Keratinocyte (primary cell): Measurements from ENCODE around the gene ARMC6. TPM values are rescaled to one million over a fixed set of nuclear protein-coding genes. Genes with fewer than 3 reads are reported as not detected.
A peak's percentile ranks its signal among the peaks of the same experiment; 100 is the strongest.

Experiments used
- DNase-seq: peaks from one replicate; pipeline ENCODE4 v3.0.0-alpha.2; 2011; ENCODE audit warnings: low read depth, missing footprints, low spot score
- FAIRE-seq: peaks from 2 replicates; lab custom pipeline; 2011; peaks lifted over from hg19 to GRCh38; lab: Jason Lieb, UNC
- H2AFZ ChIP-seq: 2 replicates; pipeline ENCODE4 v1.6.0; 2012; ENCODE audit warnings: low read length, control low read depth, inconsistent platforms; ENCODE audit not compliant: control insufficient read depth
- H3K27ac ChIP-seq: 2 replicates; pipeline ENCODE4 v1.5.1; 2011; ENCODE audit warnings: low read length; ENCODE audit not compliant: control insufficient read depth, insufficient read depth
- H3K27me3 ChIP-seq: 3 replicates; pipeline ENCODE4 v1.6.0; 2011; ENCODE audit warnings: low read length; ENCODE audit not compliant: control insufficient read depth, insufficient read depth; ENCODE audit errors: extremely low read depth
- H3K36me3 ChIP-seq, 2 experiments: 2 replicates in 1 of 2; 3 replicates in 1 of 2; pipeline ENCODE4 v1.5.1; 2011; ENCODE audit warnings: low read length in 2 of 2, mild to moderate bottlenecking in 1 of 2; ENCODE audit not compliant: control insufficient read depth in 2 of 2, insufficient read depth in 2 of 2; ENCODE audit errors: extremely low read depth in 1 of 2
- H3K4me1 ChIP-seq: 3 replicates; pipeline ENCODE4 v1.5.1; 2011; ENCODE audit warnings: low read length; ENCODE audit not compliant: control insufficient read depth, insufficient read depth; ENCODE audit errors: extremely low read depth
- H3K4me2 ChIP-seq: 3 replicates; pipeline ENCODE4 v1.6.0; 2011; ENCODE audit warnings: low read depth, low read length; ENCODE audit not compliant: control insufficient read depth, insufficient read depth; ENCODE audit errors: extremely low read depth
- H3K4me3 ChIP-seq, 3 experiments: fragments of 200-600 bp in 1 of 3; sonication (generic) in 1 of 3; 2 replicates in 2 of 3; 3 replicates in 1 of 3; pipeline ENCODE4 v1.5.1; 2011 to 2016; ENCODE audit warnings: low read length in 3 of 3, mild to moderate bottlenecking in 3 of 3, control low read depth in 2 of 3, inconsistent platforms in 1 of 3, low read depth in 1 of 3, mixed read lengths in 1 of 3, mixed run types in 1 of 3, moderate library complexity in 1 of 3; ENCODE audit not compliant: control insufficient read depth in 2 of 3, insufficient read depth in 2 of 3; ENCODE audit errors: extremely low read depth in 1 of 3
- H3K79me2 ChIP-seq: 2 replicates; pipeline ENCODE4 v1.6.0; 2012; ENCODE audit warnings: low read length; ENCODE audit not compliant: control insufficient read depth, insufficient read depth
- H3K9ac ChIP-seq: 3 replicates; pipeline ENCODE4 v1.6.0; 2011; ENCODE audit warnings: low read length; ENCODE audit not compliant: control insufficient read depth, insufficient read depth; ENCODE audit errors: extremely low read depth
- H3K9me1 ChIP-seq: 3 replicates; pipeline ENCODE4 v1.6.0; 2011; ENCODE audit warnings: low read length; ENCODE audit not compliant: control insufficient read depth, insufficient read depth; ENCODE audit errors: extremely low read depth
- H3K9me3 ChIP-seq: 2 replicates; pipeline ENCODE4 v1.5.1; 2012; ENCODE audit warnings: low read depth, low read length; ENCODE audit not compliant: control insufficient read depth
- H4K20me1 ChIP-seq: 3 replicates; pipeline ENCODE4 v1.6.0; 2011; ENCODE audit warnings: low read length; ENCODE audit not compliant: control insufficient read depth, insufficient read depth; ENCODE audit errors: extremely low read depth
- CTCF ChIP-seq, 3 experiments: IDR thresholded peaks in 1 of 3; conservative IDR thresholded peaks in 1 of 3; optimal IDR thresholded peaks in 1 of 3; 2 replicates in 2 of 3; 3 replicates in 1 of 3; pipeline versions ENCODE3 to v1.5.1; 2011; ENCODE audit warnings: low read length in 3 of 3, mild to moderate bottlenecking in 3 of 3, moderate library complexity in 2 of 3, control low read depth in 1 of 3, inconsistent platforms in 1 of 3; ENCODE audit not compliant: insufficient read depth in 2 of 3; ENCODE audit errors: extremely low read depth in 1 of 3
- EZH2 ChIP-seq: IDR thresholded peaks from one replicate; pipeline ENCODE4 v1.6.1; 2012; ENCODE audit warnings: inconsistent platforms, mild to moderate bottlenecking, low read length, moderate library complexity
- dilution Hi-C: fragments of 300-500 bp; cut with MboI; formaldehyde crosslinking; loops from one replicate; pipeline ENCODE4 v1.7.0; 2020; ENCODE audit warnings: low sequenced_read_pairs; ENCODE audit not compliant: extremely low pct_ligation_motif_present
- polyA plus RNA-seq, 5 experiments: library from polyadenylated mRNA; depleted of rRNA in 3 of 5; stranded (reverse) in 3 of 5; stranded (forward) in 1 of 5; unstranded in 1 of 5; fragments of >200 nt; gene quantifications; 1 replicate in 1 of 5; 2 replicates in 3 of 5; 3 replicates in 1 of 5; pipeline versions ENCODE4 v1.2.1 to v1.2.3, GENCODE V29; 2011 to 2012; ENCODE audit warnings: missing spikeins in 2 of 5, low read depth in 1 of 5, low replicate concordance in 1 of 5

The ARMC6 gene
- polyA plus RNA-seq, 1 donor (not counting 4 experiments of a cell fraction or from before 2014, with no cell fraction given): 23.8 TPM

- no peak overlapping the region for H3K27ac ChIP-seq
- peaks cover 39 to 41% of the 10 kb centered on the region in 2 experiments for H3K36me3 ChIP-seq
- no peak overlapping the region for H2AFZ ChIP-seq
- no peaks in the 10 kb centered on the region for H3K27me3 ChIP-seq
- DNase-seq (no peak), FAIRE-seq (peak; percentile 46)
- dilution Hi-C loops: no loop called here
- peaks cover 3% of the 10 kb centered on the region for H4K20me1 ChIP-seq
- no peak for TF ChIP-seq EZH2
- TF ChIP-seq CTCF (optimal IDR thresholded peaks at IDR 0.05 in 1 of 3, IDR thresholded peaks at IDR 0.05 in 1 of 3, conservative IDR thresholded peaks at IDR 0.05 in 1 of 3; ENCODE audit: extremely low read depth in 1 of 3, insufficient read depth in 2 of 3, low read length in 3 of 3): peak; percentile 41 to 59 (median 57)
- no peaks in the 10 kb centered on the region for H3K9me1 ChIP-seq
- H3K4me2 ChIP-seq: no peak overlapping the region
- no peak overlapping the region for H3K9ac ChIP-seq
- no peaks in the 10 kb centered on the region for H3K79me2 ChIP-seq
- no peak overlapping the region for H3K4me3 ChIP-seq
- H3K9me3 ChIP-seq: no peaks in the 10 kb centered on the region
- no peaks in the 10 kb centered on the region for H3K4me1 ChIP-seq
These were observed 37.6 kb upstream of the ARMC6 start for GRCh38 chr19:18995804-18996241.

GRCh38 chr19:18996351-18996750, 37.1 kb upstream of the ARMC6 start:
- no peaks in the 10 kb centered on the region for H3K27me3 ChIP-seq
- TF ChIP-seq CTCF (optimal IDR thresholded peaks at IDR 0.05 in 1 of 3, IDR thresholded peaks at IDR 0.05 in 1 of 3, conservative IDR thresholded peaks at IDR 0.05 in 1 of 3; ENCODE audit: extremely low read depth in 1 of 3, insufficient read depth in 2 of 3, low read length in 3 of 3) (no peak), EZH2 (no peak)
- H3K36me3 ChIP-seq: peaks cover 36 to 44% of the 10 kb centered on the region in 2 experiments
- H2AFZ ChIP-seq: no peak overlapping the region
- H3K9me1 ChIP-seq: no peaks in the 10 kb centered on the region
- peaks cover 3% of the 10 kb centered on the region for H4K20me1 ChIP-seq
- H3K27ac ChIP-seq: no peak overlapping the region
- FAIRE-seq: no peak
- no peak for DNase-seq
- dilution Hi-C loops: no loop called here
- no peak overlapping the region for H3K4me2 ChIP-seq
- H3K79me2 ChIP-seq: no peaks in the 10 kb centered on the region
- no peak overlapping the region for H3K4me3 ChIP-seq
- no peaks in the 10 kb centered on the region for H3K9me3 ChIP-seq
- no peaks in the 10 kb centered on the region for H3K4me1 ChIP-seq
- no peak overlapping the region for H3K9ac ChIP-seq
